HepG2 (cell line): ENCODE results near the gene KBTBD3.

Experiments used
- JUNB ChIP-seq: sonication (generic); formaldehyde crosslinking; IDR thresholded peaks from 2 replicates; pipeline ENCODE4 v1.8.0; 2022; ENCODE audit warnings: missing genetic modification reagents, mild to moderate bottlenecking, borderline replicate concordance
- NFRKB ChIP-seq: fragments of 450-650 bp; IDR thresholded peaks from 2 replicates; pipeline ENCODE4 v1.6.1; 2017
- ZMYM2 ChIP-seq: sonication (generic); formaldehyde crosslinking; IDR thresholded peaks from 2 replicates; pipeline ENCODE4 v1.8.0; 2022; ENCODE audit warnings: mild to moderate bottlenecking, missing genetic modification reagents
- TF ChIP-seq, protein P1 (sequence below): sonication (generic); formaldehyde crosslinking; IDR thresholded peaks from 2 replicates; pipeline ENCODE4 v1.5.0; 2020; ENCODE audit warnings: mild to moderate bottlenecking, missing genetic modification reagents, moderate library complexity
- TF ChIP-seq, protein P2 (sequence below): sonication (generic); formaldehyde crosslinking; IDR thresholded peaks from 2 replicates; pipeline ENCODE4 v1.4.0; 2020; ENCODE audit warnings: low read depth, mild to moderate bottlenecking, missing genetic modification reagents
- TF ChIP-seq, protein P3 (sequence below): sonication (generic); formaldehyde crosslinking; IDR thresholded peaks from 2 replicates; pipeline ENCODE4 v1.8.1; 2023; ENCODE audit warnings: mild to moderate bottlenecking, inconsistent platforms, moderate library complexity, missing genetic modification reagents, borderline replicate concordance
- TF ChIP-seq, protein P4 (sequence below): sonication (generic); formaldehyde crosslinking; IDR thresholded peaks from 2 replicates; pipeline ENCODE4 v1.8.1; 2022; ENCODE audit warnings: mild to moderate bottlenecking, missing genetic modification reagents

DNA sequence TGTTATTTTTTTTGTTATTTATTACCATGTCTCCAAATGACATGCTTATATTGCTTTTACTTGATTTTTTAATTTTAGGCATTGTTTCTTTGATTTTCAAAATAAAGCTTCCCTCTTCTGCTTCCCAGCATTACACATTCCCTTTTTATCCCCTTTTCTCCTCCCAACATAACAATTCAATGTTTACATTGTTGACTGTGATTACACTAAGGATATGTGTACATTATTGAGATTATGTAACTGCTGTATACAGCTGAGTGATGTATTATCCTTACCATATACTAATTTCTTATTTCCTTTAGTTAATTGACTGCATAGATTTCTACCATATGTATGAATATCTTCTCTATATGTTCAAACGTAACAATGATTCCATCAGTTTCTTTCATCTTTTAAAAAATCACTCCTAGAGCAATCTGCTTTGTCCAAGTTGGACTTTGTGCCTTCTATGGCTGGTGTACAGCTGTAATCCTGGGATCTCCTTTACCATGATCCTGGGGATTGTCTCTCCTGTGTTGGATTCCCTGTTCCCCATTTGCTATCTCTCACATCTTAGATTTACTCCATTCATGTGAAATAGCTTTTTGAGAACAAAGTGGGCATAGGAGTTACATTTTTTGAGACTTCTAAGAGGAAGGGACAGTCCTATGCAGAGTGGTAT lies 21.9 kb upstream of the KBTBD3 start:
- TF ChIP-seq, protein P1, sequence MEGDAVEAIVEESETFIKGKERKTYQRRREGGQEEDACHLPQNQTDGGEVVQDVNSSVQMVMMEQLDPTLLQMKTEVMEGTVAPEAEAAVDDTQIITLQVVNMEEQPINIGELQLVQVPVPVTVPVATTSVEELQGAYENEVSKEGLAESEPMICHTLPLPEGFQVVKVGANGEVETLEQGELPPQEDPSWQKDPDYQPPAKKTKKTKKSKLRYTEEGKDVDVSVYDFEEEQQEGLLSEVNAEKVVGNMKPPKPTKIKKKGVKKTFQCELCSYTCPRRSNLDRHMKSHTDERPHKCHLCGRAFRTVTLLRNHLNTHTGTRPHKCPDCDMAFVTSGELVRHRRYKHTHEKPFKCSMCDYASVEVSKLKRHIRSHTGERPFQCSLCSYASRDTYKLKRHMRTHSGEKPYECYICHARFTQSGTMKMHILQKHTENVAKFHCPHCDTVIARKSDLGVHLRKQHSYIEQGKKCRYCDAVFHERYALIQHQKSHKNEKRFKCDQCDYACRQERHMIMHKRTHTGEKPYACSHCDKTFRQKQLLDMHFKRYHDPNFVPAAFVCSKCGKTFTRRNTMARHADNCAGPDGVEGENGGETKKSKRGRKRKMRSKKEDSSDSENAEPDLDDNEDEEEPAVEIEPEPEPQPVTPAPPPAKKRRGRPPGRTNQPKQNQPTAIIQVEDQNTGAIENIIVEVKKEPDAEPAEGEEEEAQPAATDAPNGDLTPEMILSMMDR (CRISPR knock-in tag): no peak
- TF ChIP-seq, protein P2, sequence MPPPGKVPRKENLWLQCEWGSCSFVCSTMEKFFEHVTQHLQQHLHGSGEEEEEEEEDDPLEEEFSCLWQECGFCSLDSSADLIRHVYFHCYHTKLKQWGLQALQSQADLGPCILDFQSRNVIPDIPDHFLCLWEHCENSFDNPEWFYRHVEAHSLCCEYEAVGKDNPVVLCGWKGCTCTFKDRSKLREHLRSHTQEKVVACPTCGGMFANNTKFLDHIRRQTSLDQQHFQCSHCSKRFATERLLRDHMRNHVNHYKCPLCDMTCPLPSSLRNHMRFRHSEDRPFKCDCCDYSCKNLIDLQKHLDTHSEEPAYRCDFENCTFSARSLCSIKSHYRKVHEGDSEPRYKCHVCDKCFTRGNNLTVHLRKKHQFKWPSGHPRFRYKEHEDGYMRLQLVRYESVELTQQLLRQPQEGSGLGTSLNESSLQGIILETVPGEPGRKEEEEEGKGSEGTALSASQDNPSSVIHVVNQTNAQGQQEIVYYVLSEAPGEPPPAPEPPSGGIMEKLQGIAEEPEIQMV (CRISPR knock-in tag): no peak
- TF ChIP-seq, protein P3, sequence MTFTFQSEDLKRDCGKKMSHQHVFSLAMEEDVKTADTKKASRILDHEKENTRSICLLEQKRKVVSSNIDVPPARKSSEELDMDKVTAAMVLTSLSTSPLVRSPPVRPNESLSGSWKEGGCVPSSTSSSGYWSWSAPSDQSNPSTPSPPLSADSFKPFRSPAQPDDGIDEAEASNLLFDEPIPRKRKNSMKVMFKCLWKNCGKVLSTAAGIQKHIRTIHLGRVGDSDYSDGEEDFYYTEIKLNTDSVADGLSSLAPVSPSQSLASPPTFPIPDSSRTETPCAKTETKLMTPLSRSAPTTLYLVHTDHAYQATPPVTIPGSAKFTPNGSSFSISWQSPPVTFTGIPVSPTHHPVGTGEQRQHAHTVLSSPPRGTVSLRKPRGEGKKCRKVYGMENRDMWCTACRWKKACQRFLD (CRISPR knock-in tag): no peak
- no peak for TF ChIP-seq ZMYM2 (CRISPR knock-in tag)
- no peak for TF ChIP-seq NFRKB
- TF ChIP-seq, protein P4, sequence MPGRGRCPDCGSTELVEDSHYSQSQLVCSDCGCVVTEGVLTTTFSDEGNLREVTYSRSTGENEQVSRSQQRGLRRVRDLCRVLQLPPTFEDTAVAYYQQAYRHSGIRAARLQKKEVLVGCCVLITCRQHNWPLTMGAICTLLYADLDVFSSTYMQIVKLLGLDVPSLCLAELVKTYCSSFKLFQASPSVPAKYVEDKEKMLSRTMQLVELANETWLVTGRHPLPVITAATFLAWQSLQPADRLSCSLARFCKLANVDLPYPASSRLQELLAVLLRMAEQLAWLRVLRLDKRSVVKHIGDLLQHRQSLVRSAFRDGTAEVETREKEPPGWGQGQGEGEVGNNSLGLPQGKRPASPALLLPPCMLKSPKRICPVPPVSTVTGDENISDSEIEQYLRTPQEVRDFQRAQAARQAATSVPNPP (CRISPR knock-in tag): no peak
- TF ChIP-seq JUNB (CRISPR knock-in tag): no peak
